ENCODE results near the gene FGF10.

FGF10 gene

GRCh38 chr5:44318883-44319282, 70.3 kb downstream of the FGF10 start:
- H3K27me3 ChIP-seq, result no peaks in the 10 kb centered on the region
- H3K4me3 ChIP-seq (ENCODE audit: low read depth in 1 of 2, low read length in 1 of 2), result no peak overlapping the region
- no peaks in the 10 kb centered on the region for H3K4me1 ChIP-seq (ENCODE audit: control insufficient read depth in 1 of 2, insufficient read depth in 1 of 2, low read depth in 1 of 2, low read length in 1 of 2)
- H3K36me3 ChIP-seq, result no peaks in the 10 kb centered on the region
- H3K27ac ChIP-seq, result no peak overlapping the region
- TF ChIP-seq CTCF (IDR thresholded peaks at IDR 0.05), result no peak
- H3K9me3 ChIP-seq, result no peaks in the 10 kb centered on the region

- no peak for TF ChIP-seq CTCF (IDR thresholded peaks at IDR 0.05)
- H3K27ac ChIP-seq, result no peak overlapping the region
- no peak overlapping the region for H3K4me3 ChIP-seq (ENCODE audit: low read depth in 1 of 2, low read length in 1 of 2)
- no peaks in the 10 kb centered on the region for H3K27me3 ChIP-seq
- H3K36me3 ChIP-seq, result no peaks in the 10 kb centered on the region
- H3K4me1 ChIP-seq (ENCODE audit: control insufficient read depth in 1 of 2, insufficient read depth in 1 of 2, low read depth in 1 of 2, low read length in 1 of 2), result no peaks in the 10 kb centered on the region
- H3K9me3 ChIP-seq, result no peaks in the 10 kb centered on the region
Observed at GRCh38 chr5:44312374-44312773, 76.8 kb downstream of the FGF10 start.

GRCh38 chr5:44300551-44300950, 88.7 kb downstream of the FGF10 start:
- TF ChIP-seq CTCF (IDR thresholded peaks at IDR 0.05), result no peak
- H3K27me3 ChIP-seq, result no peaks in the 10 kb centered on the region
- H3K4me3 ChIP-seq (ENCODE audit: low read depth in 1 of 2, low read length in 1 of 2), result no peak overlapping the region
- no peaks in the 10 kb centered on the region for H3K4me1 ChIP-seq (ENCODE audit: control insufficient read depth in 1 of 2, insufficient read depth in 1 of 2, low read depth in 1 of 2, low read length in 1 of 2)
- no peak overlapping the region for H3K27ac ChIP-seq
- H3K36me3 ChIP-seq, result no peaks in the 10 kb centered on the region
- H3K9me3 ChIP-seq, result no peaks in the 10 kb centered on the region

GRCh38 chr5:44299394-44299793, 89.8 kb downstream of the FGF10 start:
- Histone ChIP-seq H3K4me1 (ENCODE audit: control insufficient read depth in 1 of 2, insufficient read depth in 1 of 2, low read depth in 1 of 2, low read length in 1 of 2) (no peaks in the 10 kb centered on the region), H3K27ac (no peak overlapping the region)
- TF ChIP-seq CTCF (IDR thresholded peaks at IDR 0.05), result no peak

GRCh38 chr5:44294516-44294915, 94.7 kb downstream of the FGF10 start:
- no peak for TF ChIP-seq CTCF (IDR thresholded peaks at IDR 0.05)
- no peaks in the 10 kb centered on the region for H3K4me1 ChIP-seq (ENCODE audit: control insufficient read depth in 1 of 2, insufficient read depth in 1 of 2, low read depth in 1 of 2, low read length in 1 of 2)
- no peaks in the 10 kb centered on the region for H3K36me3 ChIP-seq
- no peaks in the 10 kb centered on the region for H3K9me3 ChIP-seq
- no peaks in the 10 kb centered on the region for H3K27me3 ChIP-seq
- no peak overlapping the region for H3K4me3 ChIP-seq (ENCODE audit: low read depth in 1 of 2, low read length in 1 of 2)
- no peak overlapping the region for H3K27ac ChIP-seq

More at GRCh38 chr5:44299394-44299793, 89.8 kb downstream of the FGF10 start:
- Histone ChIP-seq H3K36me3 (no peaks in the 10 kb centered on the region), H3K4me3 (ENCODE audit: low read depth in 1 of 2, low read length in 1 of 2) (no peak overlapping the region), H3K9me3 (no peaks in the 10 kb centered on the region), H3K27me3 (no peaks in the 10 kb centered on the region)

GRCh38 chr5:44292736-44293135, 96.5 kb downstream of the FGF10 start:
- no peak overlapping the region for H3K4me3 ChIP-seq (ENCODE audit: low read depth in 1 of 2, low read length in 1 of 2)
- H3K4me1 ChIP-seq (ENCODE audit: control insufficient read depth in 1 of 2, insufficient read depth in 1 of 2, low read depth in 1 of 2, low read length in 1 of 2), result no peaks in the 10 kb centered on the region
- H3K27me3 ChIP-seq, result no peaks in the 10 kb centered on the region
- no peaks in the 10 kb centered on the region for H3K9me3 ChIP-seq
- H3K36me3 ChIP-seq, result no peaks in the 10 kb centered on the region
- no peak for TF ChIP-seq CTCF (IDR thresholded peaks at IDR 0.05)
- no peak overlapping the region for H3K27ac ChIP-seq
